ENCODE results near the gene PTPRT.

Gene PTPRT

GRCh38 chr20:42485556-42485955 is 704.1 kb downstream of the PTPRT start:
- DNase-seq (ENCODE audit: low read depth in 2 of 3, low spot score in 2 of 3), result no peak

GRCh38 chr20:42484790-42485375 is 704.8 kb downstream of the PTPRT start:
- no peak for DNase-seq (ENCODE audit: low read depth in 2 of 3, low spot score in 2 of 3)

GRCh38 chr20:42484335-42484734 is 705.4 kb downstream of the PTPRT start:
- DNase-seq (ENCODE audit: low read depth in 2 of 3, low spot score in 2 of 3), result no peak

GRCh38 chr20:42483730-42484303 is 705.9 kb downstream of the PTPRT start:
- DNase-seq (ENCODE audit: low read depth in 2 of 3, low spot score in 2 of 3), result no peak

GRCh38 chr20:42482808-42483207 is 706.9 kb downstream of the PTPRT start:
- DNase-seq (ENCODE audit: low read depth in 2 of 3, low spot score in 2 of 3), result no peak

- DNase-seq (ENCODE audit: low read depth in 2 of 3, low spot score in 2 of 3), result no peak
Observed at GRCh38 chr20:42475773-42476172, 713.9 kb downstream of the PTPRT start.

GRCh38 chr20:42474646-42475045 is 715.1 kb downstream of the PTPRT start:
- no peak for DNase-seq (ENCODE audit: low read depth in 2 of 3, low spot score in 2 of 3)

GRCh38 chr20:42472198-42472597 is 717.5 kb downstream of the PTPRT start:
- DNase-seq (ENCODE audit: low read depth in 2 of 3, low spot score in 2 of 3), result no peak

- no peak for DNase-seq (ENCODE audit: low read depth in 2 of 3, low spot score in 2 of 3)
Observed at GRCh38 chr20:42461965-42462593, 727.6 kb downstream of the PTPRT start.

- no peak for DNase-seq (ENCODE audit: low read depth in 2 of 3, low spot score in 2 of 3)
Observed at GRCh38 chr20:42461291-42461690, 728.4 kb downstream of the PTPRT start.

- no peak for DNase-seq (ENCODE audit: low read depth in 2 of 3, low spot score in 2 of 3)
Observed at GRCh38 chr20:42447270-42447669, 742.4 kb downstream of the PTPRT start.

- no peak for DNase-seq (ENCODE audit: low read depth in 2 of 3, low spot score in 2 of 3)
Observed at GRCh38 chr20:42444799-42445198, 744.9 kb downstream of the PTPRT start.

- no peak for DNase-seq (ENCODE audit: low read depth in 2 of 3, low spot score in 2 of 3)
Observed at GRCh38 chr20:42443200-42443599, 746.5 kb downstream of the PTPRT start.

- DNase-seq (ENCODE audit: low read depth in 2 of 3, low spot score in 2 of 3), result no peak
Observed at GRCh38 chr20:42442716-42443115, 747.0 kb downstream of the PTPRT start.

- DNase-seq (ENCODE audit: low read depth in 2 of 3, low spot score in 2 of 3), result no peak
Observed at GRCh38 chr20:42441864-42442331, 747.8 kb downstream of the PTPRT start.

- DNase-seq (ENCODE audit: low read depth in 2 of 3, low spot score in 2 of 3), result no peak
Observed at GRCh38 chr20:42441196-42441863, 748.4 kb downstream of the PTPRT start.

GRCh38 chr20:42435230-42435629 is 754.5 kb downstream of the PTPRT start:
- no peak for DNase-seq (ENCODE audit: low read depth in 2 of 3, low spot score in 2 of 3)

GRCh38 chr20:42432496-42433334 is 757.0 kb downstream of the PTPRT start:
- DNase-seq (ENCODE audit: low read depth in 2 of 3, low spot score in 2 of 3), result no peak

GRCh38 chr20:42430598-42430997 is 759.1 kb downstream of the PTPRT start:
- no peak for DNase-seq (ENCODE audit: low read depth in 2 of 3, low spot score in 2 of 3)

GRCh38 chr20:42429761-42430458 is 759.8 kb downstream of the PTPRT start:
- DNase-seq (ENCODE audit: low read depth in 2 of 3, low spot score in 2 of 3), result no peak

All from activated CD8-positive, alpha-beta memory T cell treated with anti-CD3 and anti-CD28 coated beads for 48 hours (primary cell).